ENCODE data around the gene CCDC9B.

CCDC9B gene

DNA sequence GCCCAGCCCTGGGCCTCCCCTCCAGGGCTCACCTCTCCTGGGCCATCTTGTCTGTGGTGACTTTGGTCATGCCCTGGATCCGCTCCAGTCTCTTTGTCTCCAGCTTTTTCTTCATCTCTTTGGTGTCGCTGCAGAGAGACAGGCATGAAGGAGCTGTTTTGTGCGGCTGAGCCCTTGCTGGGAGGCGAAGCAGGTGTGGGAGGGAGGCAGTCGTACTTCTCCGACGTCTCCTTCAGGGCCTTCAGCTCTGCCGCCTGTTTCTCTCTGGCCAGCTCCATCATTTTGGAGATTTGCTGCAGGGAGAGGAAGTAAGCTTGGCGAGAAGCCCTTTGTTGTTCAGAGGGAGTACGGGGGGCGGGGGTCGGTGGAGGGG is 50.2 kb downstream of the CCDC9B start:
- no peak for DNase-seq (ENCODE audit: low read depth)

DNA sequence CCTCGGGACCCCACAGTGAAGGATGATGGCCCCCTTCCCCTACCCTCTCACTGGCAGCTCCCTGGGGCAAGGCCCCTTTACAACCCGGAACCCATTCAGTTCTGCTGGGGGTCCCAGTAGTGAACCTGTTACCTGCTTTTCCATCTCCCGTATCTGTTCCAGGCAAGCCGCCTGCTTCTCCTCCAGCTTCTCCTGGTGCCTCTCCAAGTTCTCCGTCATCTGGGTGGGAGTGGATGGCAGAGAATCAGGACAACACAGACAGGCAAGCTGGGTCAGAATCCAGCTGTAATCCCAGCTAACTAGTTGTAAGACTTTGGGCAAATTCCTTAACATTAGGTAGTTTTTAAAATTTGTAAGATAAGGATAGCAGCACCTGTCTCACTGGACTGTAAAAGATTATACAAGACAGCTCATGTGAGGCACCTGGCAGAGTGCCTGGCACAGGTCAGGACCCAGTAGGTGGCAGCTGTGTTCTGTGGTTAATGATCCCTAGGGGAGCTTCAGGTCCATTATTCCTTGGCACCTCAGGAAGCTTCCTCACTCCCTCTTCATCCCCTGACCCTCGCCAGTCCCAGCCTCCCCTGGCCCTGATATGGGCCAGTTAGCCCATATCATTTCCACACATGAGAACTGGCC is 51.5 kb downstream of the CCDC9B start:
- no peak for DNase-seq (ENCODE audit: low read depth)

DNA sequence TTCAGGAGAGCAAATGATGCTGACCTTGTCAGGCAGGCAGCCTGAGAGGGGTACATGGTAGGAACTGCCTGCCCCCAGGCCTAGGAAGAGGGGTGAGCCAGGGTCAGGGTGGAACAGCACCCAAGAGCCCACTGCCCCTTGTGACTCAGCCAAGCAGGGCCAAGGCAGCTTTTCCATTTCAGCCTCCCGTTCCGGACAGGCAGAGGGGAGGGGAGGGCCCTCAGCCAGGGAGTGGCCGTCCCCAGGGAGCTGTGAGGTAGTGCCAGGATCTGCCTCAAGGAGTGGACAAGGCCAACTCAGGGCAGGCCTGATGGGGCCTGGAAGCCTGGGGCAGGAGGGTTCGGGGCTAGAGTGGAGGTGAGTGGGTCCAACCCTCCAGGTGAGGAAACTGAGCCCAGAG is 52.8 kb downstream of the CCDC9B start:
- no peak for DNase-seq (ENCODE audit: low read depth)

DNA sequence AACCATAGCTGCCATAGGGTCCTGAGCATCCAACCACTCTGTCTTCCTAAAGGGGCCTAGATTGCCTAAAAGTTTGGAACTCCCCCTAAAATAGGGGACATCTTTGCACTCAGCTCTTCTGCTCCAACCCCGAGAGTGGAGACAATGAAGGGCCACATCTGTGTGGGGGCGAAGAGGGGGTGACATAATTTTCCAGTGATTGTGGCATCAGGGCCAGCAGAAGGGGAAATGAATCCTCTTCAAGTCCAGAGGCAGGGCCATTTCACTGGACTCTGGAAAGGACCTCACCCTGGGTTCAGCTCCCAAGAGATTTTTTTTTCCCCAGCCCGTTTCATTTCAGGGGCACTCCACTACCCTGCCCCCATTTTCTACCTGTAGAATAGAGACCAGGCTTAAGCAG is 53.2 kb downstream of the CCDC9B start:
- no peak for DNase-seq (ENCODE audit: low read depth)

DNA sequence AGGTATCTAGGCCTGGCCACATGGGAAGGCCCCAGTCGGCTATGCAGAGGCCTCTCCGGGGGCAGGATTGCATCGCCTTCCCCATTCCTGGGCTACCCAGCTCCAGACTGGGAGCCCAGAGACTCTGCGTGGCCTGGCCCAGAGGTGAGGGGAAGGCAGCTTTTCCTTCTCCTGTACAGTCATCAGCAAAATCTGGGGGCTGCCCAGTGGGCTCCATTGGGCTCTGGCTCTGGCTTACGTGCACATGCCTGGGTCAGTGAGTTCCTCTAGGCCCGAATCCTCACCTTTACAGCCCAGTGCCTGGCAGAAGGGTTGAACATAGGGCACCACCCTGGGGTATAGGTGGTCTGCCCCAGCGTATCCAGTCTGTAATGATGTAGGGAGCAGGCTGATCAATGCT is 53.9 kb downstream of the CCDC9B start:
- DNase-seq (ENCODE audit: low read depth): no peak

DNA sequence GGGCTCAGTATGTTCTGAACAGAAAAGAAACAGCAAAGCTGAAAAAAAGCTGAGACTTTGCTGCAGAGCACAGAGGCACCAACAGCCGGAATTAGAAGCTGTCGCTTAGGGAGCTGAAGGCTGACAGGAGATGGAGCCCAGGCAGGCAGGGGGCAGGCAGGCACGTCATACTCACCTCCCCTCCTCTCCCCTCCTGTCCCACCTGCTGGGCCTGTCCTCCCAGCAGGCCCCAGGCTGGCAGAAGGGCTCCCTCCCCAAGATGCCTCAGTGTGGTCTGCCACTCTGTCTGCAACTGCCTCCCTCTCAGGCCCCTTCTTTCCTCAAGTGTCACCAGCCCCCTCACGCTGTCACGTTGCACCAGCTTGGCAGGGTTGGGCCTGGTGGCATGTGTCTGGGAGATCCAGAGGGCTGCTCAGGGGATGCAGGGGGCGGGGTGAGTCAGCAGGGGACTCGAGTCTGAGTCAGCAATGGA is 54.6 kb downstream of the CCDC9B start:
- no peak for DNase-seq (ENCODE audit: low read depth)

DNA sequence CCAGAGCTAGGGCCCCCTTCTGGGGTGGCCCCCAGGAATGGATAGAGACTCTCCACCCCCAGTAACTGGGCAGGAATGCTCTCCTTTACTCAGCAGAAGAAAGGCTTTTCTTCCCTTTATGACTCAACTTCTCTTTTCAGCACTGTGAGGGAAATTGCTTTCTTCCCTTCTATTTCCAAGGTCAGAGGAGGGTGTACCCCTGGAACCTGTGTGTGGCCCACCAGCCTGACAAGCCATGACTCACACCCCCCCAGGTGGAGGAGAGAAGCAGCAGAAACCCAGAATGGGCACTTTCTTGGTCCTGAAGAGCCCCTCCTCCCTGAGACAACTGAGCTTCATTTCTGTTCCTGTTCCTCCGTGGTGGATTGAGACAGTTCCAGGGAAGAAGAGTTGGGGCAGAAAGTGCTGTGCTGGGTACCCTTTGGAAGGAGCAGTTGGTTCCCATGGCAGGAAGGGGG is 55.2 kb downstream of the CCDC9B start:
- no peak for DNase-seq (ENCODE audit: low read depth)

DNA sequence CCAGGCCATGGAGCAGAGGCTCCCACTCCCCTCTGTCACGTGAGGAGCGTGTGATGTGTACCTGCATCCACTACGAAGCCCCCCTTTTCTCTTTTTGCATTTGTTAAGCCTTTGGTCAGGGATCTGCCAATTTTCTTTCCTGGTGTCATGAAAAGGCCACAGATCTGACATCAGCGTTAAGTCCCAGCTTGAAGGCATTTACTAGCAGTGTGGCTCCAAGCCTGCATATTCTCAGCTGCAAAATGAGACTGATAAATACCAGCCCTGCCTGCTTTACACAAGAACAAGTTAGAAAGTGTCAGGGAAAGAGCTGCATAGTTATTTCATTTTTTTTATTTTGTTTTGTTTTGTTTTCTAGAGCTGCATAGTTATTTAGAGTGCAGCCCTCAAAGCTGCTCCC is 55.6 kb downstream of the CCDC9B start:
- no peak for DNase-seq (ENCODE audit: low read depth)

DNA sequence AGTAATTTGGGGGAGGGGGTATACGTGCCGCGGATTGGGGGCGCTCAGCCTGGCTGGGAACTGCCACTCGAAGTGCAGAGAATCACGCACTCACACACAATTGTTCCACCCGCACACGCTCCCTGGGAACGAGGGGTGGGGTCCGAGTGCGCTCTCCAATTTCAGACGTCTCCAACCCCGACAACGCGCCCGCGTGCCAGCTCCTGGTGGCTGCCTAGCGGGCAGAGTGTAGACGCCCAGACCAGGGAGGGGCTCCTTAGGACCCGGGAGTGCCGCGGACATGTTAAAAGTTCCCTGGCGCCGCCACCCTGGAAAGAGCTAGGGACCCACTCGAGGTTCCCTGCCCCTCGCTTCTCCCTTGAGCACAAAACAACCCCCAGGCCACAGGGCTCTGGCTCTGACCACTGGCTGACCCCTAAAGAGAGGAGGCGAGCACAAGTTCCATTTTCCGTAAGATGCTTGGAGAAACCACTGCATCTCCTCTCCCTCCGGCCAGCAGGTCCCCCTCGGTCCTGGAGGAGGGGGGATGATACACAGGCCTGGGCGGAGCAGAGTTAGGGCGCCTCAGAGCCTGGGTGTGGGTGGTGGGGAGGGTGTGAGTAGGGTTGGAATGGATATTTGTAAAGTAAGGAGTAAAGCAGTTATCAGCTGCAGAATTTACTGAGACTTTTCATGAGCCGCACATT is 57.0 kb downstream of the CCDC9B start:
- no peak for DNase-seq (ENCODE audit: low read depth)

DNA sequence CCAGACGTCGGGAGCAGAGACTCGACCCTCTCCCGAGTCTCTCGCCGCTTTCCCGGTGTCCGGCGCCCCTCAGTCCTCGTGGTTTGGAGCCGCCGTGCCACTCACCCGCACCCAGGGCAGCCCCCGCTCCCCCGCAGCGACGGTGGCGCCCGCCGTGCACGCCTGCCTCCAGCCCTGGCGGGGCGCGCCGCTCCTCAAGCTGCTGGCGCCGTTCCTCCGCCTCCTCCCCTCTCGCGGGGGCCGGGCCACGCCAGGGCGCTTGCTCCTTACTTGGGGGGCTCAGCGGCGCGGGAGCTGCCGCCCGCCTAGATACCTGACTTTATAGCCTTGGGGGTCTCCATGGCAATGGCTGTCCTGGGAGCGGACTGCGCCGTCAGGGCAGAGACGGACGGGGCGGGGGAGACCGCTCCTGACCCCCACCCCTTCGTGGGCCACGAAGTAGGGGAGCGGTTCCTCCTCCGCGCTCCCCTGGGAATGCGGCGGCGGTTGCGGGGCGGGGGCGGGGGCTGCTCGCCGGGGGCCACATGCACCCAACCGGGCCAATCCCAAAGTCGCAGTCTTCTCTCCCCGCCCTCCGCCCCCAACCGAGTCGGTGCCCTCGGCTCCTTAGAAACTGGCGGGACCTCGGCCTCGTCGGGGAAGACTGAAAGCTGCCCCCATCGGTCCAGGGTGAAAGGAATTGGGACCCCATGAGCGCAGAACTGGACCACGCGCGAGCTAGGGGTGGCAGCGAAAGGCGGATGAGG is 57.7 kb downstream of the CCDC9B start, which contains the start of gene ANKRD63:
Gene ANKRD63, minus strand, starts transcription at position 196 of the 746 bp plus-strand sequence. CDS start 478 bp downstream, outside the sequence.
- DNase-seq (ENCODE audit: low read depth): no peak

DNA sequence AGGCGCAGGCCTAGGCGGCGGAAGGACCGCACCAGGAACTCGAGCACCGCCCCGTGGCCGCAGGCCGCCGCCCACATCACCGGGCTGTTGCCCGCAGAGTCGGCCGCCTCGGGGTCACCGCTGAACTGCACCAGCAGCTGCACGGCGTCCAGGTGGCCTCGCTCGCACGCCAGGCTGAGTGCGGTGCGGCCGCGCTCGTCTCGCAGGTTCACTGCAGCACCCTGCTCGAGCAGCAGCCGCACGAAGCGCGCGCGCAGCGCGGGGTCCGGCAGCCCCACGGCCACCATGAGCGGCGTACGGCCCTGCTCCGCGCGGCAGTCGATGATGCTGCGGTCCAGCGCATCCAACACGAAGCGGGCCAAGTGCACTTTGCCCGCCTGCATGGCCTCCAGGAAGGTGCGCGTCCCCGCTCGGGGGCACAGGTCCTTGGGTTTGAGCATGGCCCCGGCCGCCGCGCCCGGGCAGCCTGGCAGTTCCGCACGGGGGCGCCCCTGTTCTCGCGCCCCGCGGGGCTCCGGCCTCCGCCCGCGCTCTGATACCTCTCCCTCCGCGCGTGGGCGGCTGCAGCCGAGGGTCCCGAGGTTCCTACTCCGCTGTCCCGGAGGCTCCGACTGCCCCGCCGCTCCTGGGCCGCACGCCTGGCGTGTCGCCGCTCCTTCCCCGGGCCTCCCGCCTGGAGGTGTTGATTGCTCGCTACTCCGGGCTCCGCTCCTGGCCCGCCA is 58.4 kb downstream of the CCDC9B start:
- no peak for DNase-seq (ENCODE audit: low read depth)

DNA sequence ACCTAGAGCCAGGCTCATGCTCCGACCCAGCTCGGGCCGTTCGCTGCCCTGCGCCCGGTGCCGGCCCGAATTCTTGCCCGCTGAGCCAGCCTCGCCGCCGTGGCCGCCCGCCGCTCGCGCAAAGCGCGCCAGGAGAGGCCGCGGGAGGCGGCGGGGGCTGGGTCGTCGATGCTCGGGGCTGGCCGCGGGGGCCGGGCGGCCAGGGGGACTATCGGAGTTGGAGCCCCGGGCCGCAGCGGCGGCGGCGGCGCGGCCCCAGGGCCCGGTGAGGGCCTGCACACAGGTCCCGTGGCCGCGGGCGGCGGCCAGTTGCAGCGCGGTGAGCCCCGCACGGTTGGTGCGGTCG is 59.0 kb downstream of the CCDC9B start:
- no peak for DNase-seq (ENCODE audit: low read depth)

All from HS-5 (cell line).